ENCODE data around the gene CLEC16A.
A peak's percentile ranks its signal among the peaks of the same experiment; 100 is the strongest.
"Not testable (repeated sequence)": the region's sequence is repeated elsewhere in the genome, so short reads cannot be mapped to it uniquely, and the experiment has no call there.

CLEC16A gene

GRCh38 chr16:10923650-10924214 is 20.6 kb upstream of the CLEC16A start:
- DNase-seq: no peak

- DNase-seq: not testable (repeated sequence)
Observed at GRCh38 chr16:10925285-10925684, 19.1 kb upstream of the CLEC16A start.

GRCh38 chr16:10926094-10926493 is 18.3 kb upstream of the CLEC16A start:
- DNase-seq: no peak

- DNase-seq: no peak
Observed at GRCh38 chr16:10926867-10927266, 17.5 kb upstream of the CLEC16A start.

- DNase-seq: no peak
Observed at GRCh38 chr16:10927497-10928112, 16.8 kb upstream of the CLEC16A start.

- not testable (repeated sequence) for DNase-seq
Observed at GRCh38 chr16:10929097-10929496, 15.3 kb upstream of the CLEC16A start.

GRCh38 chr16:10929853-10930754 is 14.3 kb upstream of the CLEC16A start:
- DNase-seq: no peak

- DNase-seq: no peak
Observed at GRCh38 chr16:10930755-10931093, 13.6 kb upstream of the CLEC16A start.

GRCh38 chr16:10931134-10931533 is 13.2 kb upstream of the CLEC16A start:
- DNase-seq: no peak

GRCh38 chr16:10931977-10932632 is 12.3 kb upstream of the CLEC16A start:
- no peak for DNase-seq

- no peak for DNase-seq
Observed at GRCh38 chr16:10932959-10933710, 11.2 kb upstream of the CLEC16A start.

- DNase-seq: no peak
Observed at GRCh38 chr16:10933865-10934264, 10.5 kb upstream of the CLEC16A start.

GRCh38 chr16:10934325-10935107 is 9.8 kb upstream of the CLEC16A start:
- no peak for DNase-seq

GRCh38 chr16:10935226-10935915 is 9.0 kb upstream of the CLEC16A start:
- no peak for DNase-seq

- DNase-seq: no peak
Observed at GRCh38 chr16:10936272-10936984, 7.9 kb upstream of the CLEC16A start.

GRCh38 chr16:10937068-10937859 is 7.1 kb upstream of the CLEC16A start:
- DNase-seq: no peak

GRCh38 chr16:10938321-10938720 is 6.0 kb upstream of the CLEC16A start:
- DNase-seq: peak; percentile 27 to 34

- no peak for DNase-seq
Observed at GRCh38 chr16:10938796-10939648, 5.3 kb upstream of the CLEC16A start.

All from activated CD4-positive, alpha-beta T cell treated with anti-CD3 and anti-CD28 coated beads for 4 hours (primary cell).